ENCODE measurements around the gene NTRK2. TPM values are rescaled to one million over a fixed set of nuclear protein-coding genes. Genes with fewer than 3 reads are reported as not detected.

Gene NTRK2
- total RNA-seq, 4 donors from 2014 or later: 9.5 to 19.5 (median 12.3) TPM

DNA sequence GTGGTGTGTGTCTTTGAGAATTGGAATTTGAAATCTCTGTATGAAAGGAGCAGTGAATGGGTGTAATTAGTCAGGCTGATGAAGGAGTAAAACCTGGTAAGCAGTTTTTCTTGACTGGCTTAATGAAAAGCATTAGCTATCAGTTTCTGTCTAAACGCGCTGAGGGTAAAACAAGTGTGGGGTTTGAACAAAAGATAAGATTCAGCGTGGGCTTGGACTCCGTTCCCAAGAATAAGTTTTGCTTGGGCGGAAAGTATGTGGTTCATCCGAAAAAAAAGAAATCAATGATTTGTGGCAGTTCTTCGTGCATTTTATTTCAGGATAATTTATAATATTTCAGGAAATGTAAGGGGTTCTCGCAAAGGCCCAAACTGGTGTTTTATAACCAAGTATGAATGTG lies 217.3 kb downstream of the NTRK2 start:
- no peaks in the 10 kb centered on the region for H3K4me1 ChIP-seq
- H3K27ac ChIP-seq: no peak overlapping the region
- WGBS: 93% methylated on average over 8 of the region's 8 CpGs
- H3K27me3 ChIP-seq: no peaks in the 10 kb centered on the region
- TF ChIP-seq POLR2AphosphoS5 (IDR thresholded peaks at IDR 0.05) (no peak), EP300 (IDR thresholded peaks at IDR 0.05) (no peak), POLR2A (IDR thresholded peaks at IDR 0.05) (no peak)
- TF ChIP-seq, protein P1, sequence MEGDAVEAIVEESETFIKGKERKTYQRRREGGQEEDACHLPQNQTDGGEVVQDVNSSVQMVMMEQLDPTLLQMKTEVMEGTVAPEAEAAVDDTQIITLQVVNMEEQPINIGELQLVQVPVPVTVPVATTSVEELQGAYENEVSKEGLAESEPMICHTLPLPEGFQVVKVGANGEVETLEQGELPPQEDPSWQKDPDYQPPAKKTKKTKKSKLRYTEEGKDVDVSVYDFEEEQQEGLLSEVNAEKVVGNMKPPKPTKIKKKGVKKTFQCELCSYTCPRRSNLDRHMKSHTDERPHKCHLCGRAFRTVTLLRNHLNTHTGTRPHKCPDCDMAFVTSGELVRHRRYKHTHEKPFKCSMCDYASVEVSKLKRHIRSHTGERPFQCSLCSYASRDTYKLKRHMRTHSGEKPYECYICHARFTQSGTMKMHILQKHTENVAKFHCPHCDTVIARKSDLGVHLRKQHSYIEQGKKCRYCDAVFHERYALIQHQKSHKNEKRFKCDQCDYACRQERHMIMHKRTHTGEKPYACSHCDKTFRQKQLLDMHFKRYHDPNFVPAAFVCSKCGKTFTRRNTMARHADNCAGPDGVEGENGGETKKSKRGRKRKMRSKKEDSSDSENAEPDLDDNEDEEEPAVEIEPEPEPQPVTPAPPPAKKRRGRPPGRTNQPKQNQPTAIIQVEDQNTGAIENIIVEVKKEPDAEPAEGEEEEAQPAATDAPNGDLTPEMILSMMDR (IDR thresholded peaks at IDR 0.05): no peak
- H3K4me3 ChIP-seq: no peak overlapping the region
- H3K9me3 ChIP-seq: no peaks in the 10 kb centered on the region
- H3K36me3 ChIP-seq: no peaks in the 10 kb centered on the region
- DNase-seq (ENCODE audit: low spot score in 2 of 2): no peak

DNA sequence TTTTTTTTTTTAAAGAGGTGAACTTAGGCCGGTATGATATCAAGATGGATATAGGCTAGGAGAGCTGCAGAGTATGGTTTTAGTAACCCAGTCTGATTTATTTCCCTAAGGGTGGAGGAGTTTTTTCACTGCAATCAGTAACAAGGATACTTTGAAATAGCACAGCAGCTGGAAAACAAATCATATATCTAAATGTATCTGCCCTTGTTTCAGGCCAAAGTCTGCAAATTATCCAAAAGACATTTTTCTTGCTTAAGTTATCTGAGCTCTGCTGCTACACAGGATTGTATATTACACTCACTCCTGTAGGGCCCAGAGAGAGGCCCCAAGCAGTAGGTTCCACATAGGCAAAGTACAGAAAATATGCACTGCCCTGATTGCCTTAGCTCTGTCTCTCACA lies 222.4 kb downstream of the NTRK2 start:
- no peaks in the 10 kb centered on the region for H3K4me1 ChIP-seq
- no peak overlapping the region for H3K27ac ChIP-seq
- no peaks in the 10 kb centered on the region for H3K36me3 ChIP-seq
- WGBS: 75% methylated on average over 1 of the region's 1 CpG
- H3K27me3 ChIP-seq: no peaks in the 10 kb centered on the region
- H3K9me3 ChIP-seq: no peaks in the 10 kb centered on the region
- no peak for DNase-seq (ENCODE audit: low spot score in 2 of 2)
- TF ChIP-seq EP300 (IDR thresholded peaks at IDR 0.05): no peak
- TF ChIP-seq, protein P1 (IDR thresholded peaks at IDR 0.05): no peak
- no peak for TF ChIP-seq POLR2A (IDR thresholded peaks at IDR 0.05)
- TF ChIP-seq POLR2AphosphoS5 (IDR thresholded peaks at IDR 0.05): no peak
- no peak overlapping the region for H3K4me3 ChIP-seq

DNA sequence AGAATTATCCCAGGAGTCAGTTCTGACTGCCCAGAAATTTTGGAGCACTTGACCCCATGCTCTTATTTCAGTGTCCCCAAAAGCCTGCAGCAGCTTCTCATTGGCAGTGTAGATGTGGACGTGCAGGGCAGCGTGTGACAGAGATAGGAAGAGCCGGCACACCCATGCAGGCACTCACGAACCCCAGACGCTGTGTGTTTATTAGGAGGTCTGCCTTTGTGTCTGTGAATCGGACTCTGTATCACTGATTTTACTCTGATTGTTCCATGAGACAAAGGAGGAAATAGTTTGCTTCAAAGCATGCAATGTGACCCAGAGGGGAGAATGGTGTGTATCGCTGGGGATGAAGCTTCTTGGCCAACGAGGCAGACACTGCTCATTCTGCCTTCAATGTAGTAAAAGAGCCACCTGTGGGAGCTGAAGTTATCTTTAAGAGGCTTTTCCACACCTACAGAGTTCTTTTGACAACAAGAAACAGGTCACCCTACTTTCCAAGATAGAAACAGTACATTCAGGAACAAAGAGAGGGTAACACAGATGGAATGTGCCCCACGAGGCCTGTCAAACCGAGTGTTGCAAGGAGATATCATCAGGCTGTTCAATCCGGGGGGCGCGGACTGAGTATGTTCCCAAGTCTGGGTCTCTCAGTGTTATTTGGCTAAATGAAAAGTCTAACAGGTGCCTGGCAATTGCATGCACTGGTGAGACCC lies 224.0 kb downstream of the NTRK2 start:
- no peak overlapping the region for H3K4me3 ChIP-seq
- no peaks in the 10 kb centered on the region for H3K9me3 ChIP-seq
- no peak for TF ChIP-seq POLR2A (IDR thresholded peaks at IDR 0.05)
- no peak for TF ChIP-seq EP300 (IDR thresholded peaks at IDR 0.05)
- no peak for TF ChIP-seq POLR2AphosphoS5 (IDR thresholded peaks at IDR 0.05)
- TF ChIP-seq, protein P1 (IDR thresholded peaks at IDR 0.05): no peak
- no peak for DNase-seq (ENCODE audit: low spot score in 2 of 2)
- WGBS: 82% methylated on average over 13 of the region's 13 CpGs
- no peaks in the 10 kb centered on the region for H3K36me3 ChIP-seq
- H3K27me3 ChIP-seq: no peaks in the 10 kb centered on the region
- no peaks in the 10 kb centered on the region for H3K4me1 ChIP-seq
- H3K27ac ChIP-seq: no peak overlapping the region

DNA sequence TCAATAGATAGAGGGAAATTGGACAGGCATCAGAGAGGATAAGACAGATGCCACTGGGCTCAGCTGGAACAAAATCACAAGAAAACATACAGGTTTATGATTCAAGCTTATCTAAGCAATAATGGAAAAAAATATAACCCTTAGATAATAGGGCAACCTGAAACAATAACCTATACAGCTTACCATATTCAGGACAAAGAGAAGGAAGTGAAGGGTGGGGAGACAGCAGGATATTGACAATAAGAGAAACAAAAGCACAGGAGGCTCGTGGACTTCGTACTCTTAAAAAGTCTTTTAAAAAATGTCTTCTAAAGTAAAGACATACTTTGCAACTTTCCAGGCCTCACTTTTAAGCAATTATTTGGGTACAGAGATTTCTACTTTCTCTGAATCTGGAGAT lies 225.3 kb downstream of the NTRK2 start:
- no peak overlapping the region for H3K27ac ChIP-seq

More for the DNA sequence above, 225.3 kb downstream of the NTRK2 start:
- Histone ChIP-seq H3K36me3 (no peaks in the 10 kb centered on the region), H3K9me3 (no peaks in the 10 kb centered on the region), H3K4me1 (no peaks in the 10 kb centered on the region), H3K27me3 (no peaks in the 10 kb centered on the region), H3K4me3 (no peak overlapping the region)
- DNase-seq (ENCODE audit: low spot score in 2 of 2): no peak
- WGBS: 84% methylated on average over 2 of the region's 2 CpGs
- TF ChIP-seq, protein P1 (IDR thresholded peaks at IDR 0.05): no peak
- no peak for TF ChIP-seq POLR2A (IDR thresholded peaks at IDR 0.05)
- TF ChIP-seq POLR2AphosphoS5 (IDR thresholded peaks at IDR 0.05): no peak
- no peak for TF ChIP-seq EP300 (IDR thresholded peaks at IDR 0.05)

Data from suprapubic skin (tissue), 4 donors.